Right lobe of liver (tissue), 4 donors: ENCODE measurements around the gene ANKRD29.

Experiments used
- POLR2A ChIP-seq: fragments of 450-650 bp; IDR thresholded peaks from one replicate; pipeline ENCODE4 v1.6.1; 2017; ENCODE audit warnings: antibody characterized with exemption, mild to moderate bottlenecking
- TF ChIP-seq, protein P1 (sequence below), 4 donors: fragments of 200-600 bp in 3 of 4; fragments of 450-650 bp in 1 of 4; IDR thresholded peaks; one replicate each; pipeline versions ENCODE4 v1.5.1 to v1.8.0; 2016 to 2022; ENCODE audit warnings: antibody characterized with exemption in 4 of 4, mild to moderate bottlenecking in 2 of 4
- donor health status: DM: no; HTN: no; CAD: no.
- donor health status: DM: no; HTN: no; CAD: no.
- donor health status: DM: no; HTN: yes; CAD: no.

DNA sequence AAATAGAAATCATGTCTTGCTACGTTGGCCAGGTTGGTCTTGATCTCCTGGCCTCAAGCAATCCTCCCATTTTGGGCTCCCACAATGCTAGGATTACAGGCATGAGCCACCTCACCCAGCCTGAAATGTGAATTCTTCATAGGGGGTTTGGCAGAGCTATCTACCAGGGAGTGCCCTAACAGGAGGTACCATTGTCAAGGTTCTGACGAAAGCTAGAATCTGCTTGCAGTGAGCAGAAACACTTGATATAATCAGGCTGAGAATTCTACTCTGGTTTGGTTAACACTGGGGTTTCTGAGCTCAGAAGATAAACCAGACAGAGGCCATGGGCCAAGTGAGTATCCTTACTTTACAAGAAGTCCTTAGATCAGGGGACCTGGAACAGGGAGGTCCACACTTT lies 19.3 kb upstream of the ANKRD29 start:
- TF ChIP-seq, protein P1, sequence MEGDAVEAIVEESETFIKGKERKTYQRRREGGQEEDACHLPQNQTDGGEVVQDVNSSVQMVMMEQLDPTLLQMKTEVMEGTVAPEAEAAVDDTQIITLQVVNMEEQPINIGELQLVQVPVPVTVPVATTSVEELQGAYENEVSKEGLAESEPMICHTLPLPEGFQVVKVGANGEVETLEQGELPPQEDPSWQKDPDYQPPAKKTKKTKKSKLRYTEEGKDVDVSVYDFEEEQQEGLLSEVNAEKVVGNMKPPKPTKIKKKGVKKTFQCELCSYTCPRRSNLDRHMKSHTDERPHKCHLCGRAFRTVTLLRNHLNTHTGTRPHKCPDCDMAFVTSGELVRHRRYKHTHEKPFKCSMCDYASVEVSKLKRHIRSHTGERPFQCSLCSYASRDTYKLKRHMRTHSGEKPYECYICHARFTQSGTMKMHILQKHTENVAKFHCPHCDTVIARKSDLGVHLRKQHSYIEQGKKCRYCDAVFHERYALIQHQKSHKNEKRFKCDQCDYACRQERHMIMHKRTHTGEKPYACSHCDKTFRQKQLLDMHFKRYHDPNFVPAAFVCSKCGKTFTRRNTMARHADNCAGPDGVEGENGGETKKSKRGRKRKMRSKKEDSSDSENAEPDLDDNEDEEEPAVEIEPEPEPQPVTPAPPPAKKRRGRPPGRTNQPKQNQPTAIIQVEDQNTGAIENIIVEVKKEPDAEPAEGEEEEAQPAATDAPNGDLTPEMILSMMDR (IDR thresholded peaks at IDR 0.05), result no peak
- no peak for TF ChIP-seq POLR2A
